Loucy (cell line): ENCODE results near the gene DCBLD2.

Experiments
- H2AFZ ChIP-seq: fragments of 200-600 bp; sonication (generic); 2 replicates; pipeline ENCODE4 v1.6.0; 2016; ENCODE audit warnings: antibody characterized with exemption, mild to moderate bottlenecking, low read length, moderate library complexity
- H3F3A ChIP-seq: fragments of 200-600 bp; 2 replicates; pipeline ENCODE4 v1.6.0; 2016; ENCODE audit warnings: antibody characterized with exemption, low read depth, mild to moderate bottlenecking
- H3K27me3 ChIP-seq: fragments of 200-600 bp; sonication (generic); 2 replicates; pipeline ENCODE4 v1.6.1; 2014; ENCODE audit warnings: low read length, mild to moderate bottlenecking; ENCODE audit not compliant: insufficient read depth, poor library complexity, severe bottlenecking
- H3K36me3 ChIP-seq: fragments of 200-600 bp; sonication (generic); 2 replicates; pipeline ENCODE4 v1.6.1; 2016; ENCODE audit warnings: low read length; ENCODE audit not compliant: insufficient read depth
- H3K4me1 ChIP-seq: fragments of 200-600 bp; sonication (generic); 2 replicates; pipeline ENCODE4 v1.5.1; 2014; ENCODE audit warnings: low read length, mild to moderate bottlenecking; ENCODE audit not compliant: insufficient read depth, poor library complexity, severe bottlenecking
- H3K4me2 ChIP-seq: fragments of 200-600 bp; sonication (generic); 2 replicates; pipeline ENCODE4 v1.6.0; 2014; ENCODE audit warnings: antibody characterized with exemption, low read length, low read depth, mild to moderate bottlenecking; ENCODE audit not compliant: poor library complexity, severe bottlenecking
- H3K4me3 ChIP-seq: fragments of 200-600 bp; sonication (generic); 2 replicates; pipeline ENCODE4 v1.5.1; 2014; ENCODE audit warnings: low read length, mild to moderate bottlenecking, mixed read lengths; ENCODE audit not compliant: poor library complexity, severe bottlenecking
- H3K79me2 ChIP-seq: fragments of 200-600 bp; sonication (generic); 2 replicates; pipeline ENCODE4 v1.6.1; 2014; ENCODE audit warnings: low read length; ENCODE audit not compliant: insufficient read depth
- H3K9ac ChIP-seq: fragments of 200-600 bp; sonication (generic); 2 replicates; pipeline ENCODE4 v1.6.0; 2014; ENCODE audit warnings: mild to moderate bottlenecking, low read depth, low read length, moderate library complexity; ENCODE audit not compliant: poor library complexity, severe bottlenecking
- H3K9me2 ChIP-seq: fragments of 200-600 bp; sonication (generic); replicated peaks from 2 replicates; pipeline ENCODE4 v1.6.1; 2016; ENCODE audit warnings: low read depth, low read length, mixed read lengths
- H3K9me3 ChIP-seq: fragments of 200-600 bp; sonication (generic); 2 replicates; pipeline ENCODE4 v1.6.1; 2014; ENCODE audit warnings: mild to moderate bottlenecking, antibody characterized with exemption, low read length, low read depth; ENCODE audit not compliant: insufficient read depth
- H4K20me1 ChIP-seq: fragments of 200-600 bp; sonication (generic); 2 replicates; pipeline ENCODE4 v1.6.0; 2014; ENCODE audit warnings: antibody characterized with exemption, low read length, mild to moderate bottlenecking; ENCODE audit not compliant: insufficient read depth, poor library complexity, severe bottlenecking
- CTCF ChIP-seq: fragments of 200-600 bp; sonication (generic); conservative IDR thresholded peaks from 2 replicates; pipeline ENCODE4 v1.5.1; 2014; ENCODE audit warnings: mild to moderate bottlenecking, antibody characterized with exemption, low read length
- EZH2phosphoT487 ChIP-seq: fragments of 200-600 bp; IDR thresholded peaks from 2 replicates; pipeline ENCODE4 v1.6.1; 2018; ENCODE audit warnings: antibody characterized with exemption, mild to moderate bottlenecking, moderate library complexity, borderline replicate concordance

Gene DCBLD2

GRCh38 chr3:98779541-98780335, 121.8 kb downstream of the DCBLD2 start:
- Histone ChIP-seq H2AFZ (no peak overlapping the region), H3K27me3 (no peaks in the 10 kb centered on the region), H3K36me3 (no peaks in the 10 kb centered on the region), H3K9me2 (no peaks in the 10 kb centered on the region), H3K4me3 (no peak overlapping the region), H3K4me2 (no peak overlapping the region), H3F3A (no peaks in the 10 kb centered on the region), H3K4me1 (peaks cover 8% of the 10 kb centered on the region), H3K79me2 (no peaks in the 10 kb centered on the region), H4K20me1 (no peaks in the 10 kb centered on the region), H3K9ac (no peak overlapping the region), H3K9me3 (no peaks in the 10 kb centered on the region)
- TF ChIP-seq EZH2phosphoT487 = no peak
- TF ChIP-seq CTCF = no peak

- no peak overlapping the region for H2AFZ ChIP-seq
- TF ChIP-seq EZH2phosphoT487 (no peak), CTCF (no peak)
- H3K4me2 ChIP-seq = no peak overlapping the region
- H3K9me2 ChIP-seq = no peaks in the 10 kb centered on the region
- H4K20me1 ChIP-seq = no peaks in the 10 kb centered on the region
- no peaks in the 10 kb centered on the region for H3K36me3 ChIP-seq
- H3K9me3 ChIP-seq = no peaks in the 10 kb centered on the region
- H3F3A ChIP-seq = no peaks in the 10 kb centered on the region
- peaks cover 8% of the 10 kb centered on the region for H3K4me1 ChIP-seq
- no peak overlapping the region for H3K9ac ChIP-seq
- no peaks in the 10 kb centered on the region for H3K27me3 ChIP-seq
- H3K4me3 ChIP-seq = no peak overlapping the region
- no peaks in the 10 kb centered on the region for H3K79me2 ChIP-seq
These were observed 122.6 kb downstream of the DCBLD2 start for GRCh38 chr3:98778852-98779413.

GRCh38 chr3:98778383-98778782, 123.1 kb downstream of the DCBLD2 start:
- peaks cover 8% of the 10 kb centered on the region for H3K4me1 ChIP-seq
- H3K36me3 ChIP-seq = no peaks in the 10 kb centered on the region
- no peak for TF ChIP-seq CTCF
- TF ChIP-seq EZH2phosphoT487 = no peak
- H3K27me3 ChIP-seq = no peaks in the 10 kb centered on the region
- no peak overlapping the region for H3K4me2 ChIP-seq
- no peaks in the 10 kb centered on the region for H3F3A ChIP-seq
- H3K9ac ChIP-seq = no peak overlapping the region
- no peak overlapping the region for H3K4me3 ChIP-seq
- H3K9me3 ChIP-seq = no peaks in the 10 kb centered on the region
- no peaks in the 10 kb centered on the region for H4K20me1 ChIP-seq
- H3K9me2 ChIP-seq = no peaks in the 10 kb centered on the region
- H3K79me2 ChIP-seq = no peaks in the 10 kb centered on the region
- H2AFZ ChIP-seq = no peak overlapping the region
